ENCODE measurements around the gene TNFRSF6B. TPM values are rescaled to one million over a fixed set of nuclear protein-coding genes. Genes with fewer than 3 reads are reported as not detected.
"Not testable (repeated sequence)": the region's sequence is repeated elsewhere in the genome, so short reads cannot be mapped to it uniquely, and the experiment has no call there.

The TNFRSF6B gene
- total and polyA plus RNA-seq, 2 of the 4 experiments (the other 2 are of a cell fraction), result 1.3 to 11.0 TPM

GRCh38 chr20:63659370-63659769, 37.1 kb upstream of the TNFRSF6B start:
- Histone ChIP-seq H2AK5ac (ENCODE audit: low read depth, low read length) (peak overlapping the region; percentile 83), H3K27ac (ENCODE audit: insufficient read depth, low read length) (peak overlapping the region; percentile 81), H2BK5ac (ENCODE audit: low read depth, low read length, poor library complexity, severe bottlenecking) (peak overlapping the region; percentile 38), H3K4me2 (ENCODE audit: low read depth, low read length) (peak overlapping the region; percentile 81), H2BK15ac (ENCODE audit: low read depth, low read length) (no peak overlapping the region), H3K79me1 (ENCODE audit: low read depth in 1 of 2, low read length in 2 of 2) (peaks cover 15 to 47% of the 10 kb centered on the region in 2 experiments), H3K4me3 (ENCODE audit: insufficient read depth, low read depth, low read length) (peak overlapping the region; percentile 85), H4K20me1 (ENCODE audit: insufficient read depth, low read length) (peaks cover 3% of the 10 kb centered on the region; the same call in 1 of the 2 replicates), H3K9ac (ENCODE audit: low read depth, low read length) (peak overlapping the region; percentile 85), H3K23ac (ENCODE audit: low read depth, low read length) (peak overlapping the region; percentile 91), H3K14ac (replicated peaks; ENCODE audit: low read depth, low read length) (peak overlapping the region; percentile 65), H4K8ac (ENCODE audit: low read depth in 2 of 2, low read length in 2 of 2) (peak overlapping the region; percentile 64 to 78; a peak in 3 of 4 replicates), H2AK9ac (replicated peaks; ENCODE audit: low read depth, low read length, poor library complexity) (peak overlapping the region; percentile 88), H3K27me3 (ENCODE audit: control insufficient read depth, insufficient read depth, low read length) (no peaks in the 10 kb centered on the region), H3K56ac (ENCODE audit: extremely low read depth, insufficient read depth, low read length) (no peak overlapping the region), H3K9me3 (ENCODE audit: control insufficient read depth, insufficient read depth, low read length) (no peaks in the 10 kb centered on the region), H4K91ac (ENCODE audit: insufficient read depth, low read depth, low read length) (peak overlapping the region; percentile 13; the same call in 1 of the 2 replicates), H3K9me1 (ENCODE audit: insufficient read depth, low read length) (0 out of 2 replicates have a peak, but pooled peaks cover 12% of the 10 kb centered on the region), H2BK20ac (ENCODE audit: low read depth, low read length) (no peak overlapping the region), H4K5ac (ENCODE audit: low read depth, low read length) (peak overlapping the region; percentile 48), H3K18ac (ENCODE audit: low read depth, low read length) (no peak overlapping the region), H2AFZ (replicated peaks; ENCODE audit: low read length, poor library complexity) (no peak overlapping the region), H3K4me1 (ENCODE audit: control insufficient read depth, insufficient read depth, low read length) (peaks cover 13% of the 10 kb centered on the region), H2BK120ac (ENCODE audit: low read depth, low read length) (no peak overlapping the region), H3K4ac (ENCODE audit: low read depth, low read length) (peak overlapping the region; percentile 61), H3K36me3 (ENCODE audit: control insufficient read depth, insufficient read depth, low read length) (peaks cover 25% of the 10 kb centered on the region; the same call in 1 of the 2 replicates)
- 70% methylated on average over 2 of the region's 13 CpGs; no CpG with 5 or more reads in 1 of the 2 experiments for WGBS, 2 experiments (ENCODE audit: extremely low coverage in 2 of 2, insufficient read length in 1 of 2)
- in situ Hi-C loops (cut with MboI; ENCODE audit: low sequenced_read_pairs) (no loop called here), intact Hi-C loops (cut with micrococcal nuclease) (loop anchor here (10.0 kb wide), 1 partner anchor 125 kb away; the partner anchor contains the start of gene PTK6), dilution Hi-C loops (cut with HindIII; ENCODE audit: low sequenced_read_pairs, unreplicated experiment) (no loop called here)
- TF ChIP-seq BHLHE40 (IDR thresholded peaks at IDR 0.05; ENCODE audit: low read depth, low read length) (no peak), CEBPB (IDR thresholded peaks at IDR 0.05; ENCODE audit: low read depth, low read length) (no peak)
- ChIA-PET CTCF (no interaction called here), POLR2A (ENCODE audit: unreplicated experiment) (no interaction called here)
- ATAC-seq (ENCODE audit: low read depth) (no peak), DNase-seq (no peak)
- BruUV-seq (replicated peaks), result no TSS peak

- H2AK5ac ChIP-seq (ENCODE audit: low read depth, low read length); H3K4me3 ChIP-seq (ENCODE audit: insufficient read depth, low read depth, low read length); H4K91ac ChIP-seq (ENCODE audit: insufficient read depth, low read depth, low read length); H3K4me2 ChIP-seq (ENCODE audit: low read depth, low read length); H4K20me1 ChIP-seq (ENCODE audit: insufficient read depth, low read length); H3K27me3 ChIP-seq (ENCODE audit: control insufficient read depth, insufficient read depth, low read length); H2BK5ac ChIP-seq (ENCODE audit: low read depth, low read length, poor library complexity, severe bottlenecking); H3K4ac ChIP-seq (ENCODE audit: low read depth, low read length); ATAC-seq (ENCODE audit: low read depth); H3K14ac ChIP-seq (replicated peaks; ENCODE audit: low read depth, low read length); in situ Hi-C loops (cut with MboI; ENCODE audit: low sequenced_read_pairs); dilution Hi-C loops (cut with HindIII; ENCODE audit: low sequenced_read_pairs, unreplicated experiment); H2AK9ac ChIP-seq (replicated peaks; ENCODE audit: low read depth, low read length, poor library complexity); H2BK20ac ChIP-seq (ENCODE audit: low read depth, low read length); H4K8ac ChIP-seq (ENCODE audit: low read depth in 2 of 2, low read length in 2 of 2); H3K23ac ChIP-seq (ENCODE audit: low read depth, low read length); H2BK15ac ChIP-seq (ENCODE audit: low read depth, low read length); H3K9ac ChIP-seq (ENCODE audit: low read depth, low read length); intact Hi-C loops (cut with micrococcal nuclease); CTCF ChIA-PET; POLR2A ChIA-PET (ENCODE audit: unreplicated experiment); H3K18ac ChIP-seq (ENCODE audit: low read depth, low read length); H2BK120ac ChIP-seq (ENCODE audit: low read depth, low read length); BruUV-seq (replicated peaks); H3K9me3 ChIP-seq (ENCODE audit: control insufficient read depth, insufficient read depth, low read length); DNase-seq; H3K27ac ChIP-seq (ENCODE audit: insufficient read depth, low read length); H3K56ac ChIP-seq (ENCODE audit: extremely low read depth, insufficient read depth, low read length); H2AFZ ChIP-seq (replicated peaks; ENCODE audit: low read length, poor library complexity); H4K5ac ChIP-seq (ENCODE audit: low read depth, low read length): not testable (repeated sequence)
- 97% methylated on average over 5 of the region's 10 CpGs; no CpG with 5 or more reads in 1 of the 2 experiments for WGBS, 2 experiments (ENCODE audit: extremely low coverage in 2 of 2, insufficient read length in 1 of 2)
- Histone ChIP-seq H3K36me3 (ENCODE audit: control insufficient read depth, insufficient read depth, low read length) (peaks cover 29% of the 10 kb centered on the region; the same call in 1 of the 2 replicates), H3K9me1 (ENCODE audit: insufficient read depth, low read length) (0 out of 2 replicates have a peak, but pooled peaks cover 12% of the 10 kb centered on the region), H3K79me1 (ENCODE audit: low read depth in 1 of 2, low read length in 2 of 2) (peaks cover 18 to 54% of the 10 kb centered on the region in 2 experiments), H3K4me1 (ENCODE audit: control insufficient read depth, insufficient read depth, low read length) (peaks cover 13% of the 10 kb centered on the region)
These were observed 36.3 kb upstream of the TNFRSF6B start for GRCh38 chr20:63660174-63660573.
